Breast epithelium (tissue), 3 donors: ENCODE data around the gene PTPRG.

ENCODE experiments used
- POLR2A ChIP-seq: fragments of 450-650 bp; IDR thresholded peaks from one replicate; pipeline ENCODE4 v1.6.1; 2016; ENCODE audit warnings: antibody characterized with exemption, mild to moderate bottlenecking, moderate library complexity
- TF ChIP-seq, protein P1 (sequence below), 3 donors: fragments of 450-650 bp; IDR thresholded peaks; one replicate each; pipeline ENCODE4 v1.5.1; 2016 to 2017; ENCODE audit warnings: antibody characterized with exemption in 3 of 3, mild to moderate bottlenecking in 3 of 3, moderate library complexity in 3 of 3

DNA sequence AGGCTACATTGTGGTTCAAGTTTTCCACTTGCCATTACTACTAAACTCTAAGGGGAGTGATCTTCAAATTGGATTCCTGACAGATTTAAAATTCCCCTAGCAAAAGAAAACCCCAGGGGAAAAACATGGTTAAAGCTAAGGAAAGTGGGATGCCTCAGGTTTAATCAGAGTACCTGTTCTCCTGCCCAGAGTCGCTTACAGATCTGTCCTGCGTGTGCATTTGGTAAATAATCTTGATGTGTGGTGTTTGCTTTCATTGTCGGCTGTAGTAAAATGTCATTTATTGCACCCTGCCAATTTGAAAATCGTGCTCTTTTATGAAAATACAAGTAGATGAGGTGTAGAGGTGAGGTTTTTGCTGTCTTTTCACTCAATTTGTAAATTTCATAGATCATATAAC is 323.4 kb downstream of the PTPRG start:
- TF ChIP-seq, protein P1, sequence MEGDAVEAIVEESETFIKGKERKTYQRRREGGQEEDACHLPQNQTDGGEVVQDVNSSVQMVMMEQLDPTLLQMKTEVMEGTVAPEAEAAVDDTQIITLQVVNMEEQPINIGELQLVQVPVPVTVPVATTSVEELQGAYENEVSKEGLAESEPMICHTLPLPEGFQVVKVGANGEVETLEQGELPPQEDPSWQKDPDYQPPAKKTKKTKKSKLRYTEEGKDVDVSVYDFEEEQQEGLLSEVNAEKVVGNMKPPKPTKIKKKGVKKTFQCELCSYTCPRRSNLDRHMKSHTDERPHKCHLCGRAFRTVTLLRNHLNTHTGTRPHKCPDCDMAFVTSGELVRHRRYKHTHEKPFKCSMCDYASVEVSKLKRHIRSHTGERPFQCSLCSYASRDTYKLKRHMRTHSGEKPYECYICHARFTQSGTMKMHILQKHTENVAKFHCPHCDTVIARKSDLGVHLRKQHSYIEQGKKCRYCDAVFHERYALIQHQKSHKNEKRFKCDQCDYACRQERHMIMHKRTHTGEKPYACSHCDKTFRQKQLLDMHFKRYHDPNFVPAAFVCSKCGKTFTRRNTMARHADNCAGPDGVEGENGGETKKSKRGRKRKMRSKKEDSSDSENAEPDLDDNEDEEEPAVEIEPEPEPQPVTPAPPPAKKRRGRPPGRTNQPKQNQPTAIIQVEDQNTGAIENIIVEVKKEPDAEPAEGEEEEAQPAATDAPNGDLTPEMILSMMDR (IDR thresholded peaks at IDR 0.05), result no peak
- TF ChIP-seq POLR2A, result no peak
